AG10803 (cell line): Measurements from ENCODE around the gene KLRB1.
"Not testable (repeated sequence)": the region's sequence is repeated elsewhere in the genome, so short reads cannot be mapped to it uniquely, and the experiment has no call there.

ENCODE experiments used
- DNase-seq: peaks from one replicate; pipeline ENCODE4 v3.0.0; 2010; ENCODE audit warnings: low read depth
- H3K4me3 ChIP-seq: 2 replicates; pipeline ENCODE4 v1.5.1; 2011; ENCODE audit warnings: mild to moderate bottlenecking, low read length, control low read depth
- TF ChIP-seq, protein P1 (sequence below): conservative IDR thresholded peaks from 2 replicates; pipeline ENCODE4 v1.5.1; 2011; ENCODE audit warnings: mild to moderate bottlenecking, low read length, control low read depth, inconsistent platforms

Gene KLRB1

DNA sequence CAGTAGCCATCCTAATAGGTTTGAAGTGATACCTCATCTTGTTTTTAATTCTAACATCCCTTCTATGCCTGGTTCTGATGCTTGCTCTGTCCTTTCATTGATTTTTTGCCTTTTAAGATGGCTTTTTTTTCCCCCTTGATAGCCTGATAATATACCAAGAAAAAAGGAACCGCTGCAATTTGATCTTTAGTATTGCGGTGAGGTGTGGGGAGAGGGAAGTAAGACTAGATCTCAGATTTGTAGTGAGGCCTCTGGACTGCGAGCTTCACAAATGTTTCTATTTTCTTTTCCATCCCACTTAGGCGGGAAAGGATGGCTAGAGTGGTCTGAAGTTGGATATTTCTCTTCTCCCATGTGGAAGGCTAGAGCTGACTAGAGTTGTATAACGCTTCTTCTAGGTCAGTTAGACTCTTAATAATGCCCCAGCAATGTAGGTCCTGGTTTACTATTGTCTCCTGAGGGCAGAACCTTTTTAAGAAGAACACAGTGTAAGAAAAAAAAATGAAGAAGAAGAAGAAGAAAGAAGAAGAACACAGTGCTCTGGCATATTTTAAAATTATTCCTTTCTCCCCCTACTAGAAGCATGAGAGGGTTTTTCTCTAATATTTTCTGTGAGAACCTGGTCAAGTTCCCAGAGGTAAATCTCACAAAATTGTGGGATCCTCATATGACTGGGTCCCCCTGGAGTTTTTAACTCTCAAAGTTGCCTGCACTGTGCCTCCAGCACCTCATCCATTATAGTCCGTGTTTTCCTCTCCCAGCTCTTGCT lies 11.9 kb upstream of the KLRB1 start:
- no peak for DNase-seq
- H3K4me3 ChIP-seq = no peak overlapping the region
- TF ChIP-seq, protein P1, sequence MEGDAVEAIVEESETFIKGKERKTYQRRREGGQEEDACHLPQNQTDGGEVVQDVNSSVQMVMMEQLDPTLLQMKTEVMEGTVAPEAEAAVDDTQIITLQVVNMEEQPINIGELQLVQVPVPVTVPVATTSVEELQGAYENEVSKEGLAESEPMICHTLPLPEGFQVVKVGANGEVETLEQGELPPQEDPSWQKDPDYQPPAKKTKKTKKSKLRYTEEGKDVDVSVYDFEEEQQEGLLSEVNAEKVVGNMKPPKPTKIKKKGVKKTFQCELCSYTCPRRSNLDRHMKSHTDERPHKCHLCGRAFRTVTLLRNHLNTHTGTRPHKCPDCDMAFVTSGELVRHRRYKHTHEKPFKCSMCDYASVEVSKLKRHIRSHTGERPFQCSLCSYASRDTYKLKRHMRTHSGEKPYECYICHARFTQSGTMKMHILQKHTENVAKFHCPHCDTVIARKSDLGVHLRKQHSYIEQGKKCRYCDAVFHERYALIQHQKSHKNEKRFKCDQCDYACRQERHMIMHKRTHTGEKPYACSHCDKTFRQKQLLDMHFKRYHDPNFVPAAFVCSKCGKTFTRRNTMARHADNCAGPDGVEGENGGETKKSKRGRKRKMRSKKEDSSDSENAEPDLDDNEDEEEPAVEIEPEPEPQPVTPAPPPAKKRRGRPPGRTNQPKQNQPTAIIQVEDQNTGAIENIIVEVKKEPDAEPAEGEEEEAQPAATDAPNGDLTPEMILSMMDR = no peak

DNA sequence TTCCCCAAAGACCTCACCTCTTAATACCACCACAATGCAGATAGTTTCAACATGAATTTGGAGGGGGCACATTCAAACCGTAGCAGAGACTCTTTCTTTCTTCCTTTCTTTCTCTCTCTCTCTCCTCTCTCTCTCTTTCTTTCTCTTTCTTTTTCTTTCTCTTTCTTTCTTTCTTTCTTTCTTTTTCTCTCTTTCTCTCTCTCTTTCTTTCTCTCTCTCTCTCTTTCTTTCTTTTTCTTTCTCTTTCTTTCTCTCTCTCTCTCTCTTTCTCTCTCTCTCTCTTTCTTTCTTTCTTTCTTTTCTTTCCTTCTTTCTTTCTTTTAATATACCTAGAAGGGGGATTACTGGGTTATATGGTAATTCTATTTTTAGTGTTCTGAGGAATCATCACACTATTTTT lies 11.2 kb upstream of the KLRB1 start:
- not testable (repeated sequence) for H3K4me3 ChIP-seq, DNase-seq

GRCh38 chr12:9617124-9617523 lies 9.4 kb upstream of the KLRB1 start:
- no peak overlapping the region for H3K4me3 ChIP-seq
- DNase-seq = no peak
- TF ChIP-seq, protein P1 = no peak

DNA sequence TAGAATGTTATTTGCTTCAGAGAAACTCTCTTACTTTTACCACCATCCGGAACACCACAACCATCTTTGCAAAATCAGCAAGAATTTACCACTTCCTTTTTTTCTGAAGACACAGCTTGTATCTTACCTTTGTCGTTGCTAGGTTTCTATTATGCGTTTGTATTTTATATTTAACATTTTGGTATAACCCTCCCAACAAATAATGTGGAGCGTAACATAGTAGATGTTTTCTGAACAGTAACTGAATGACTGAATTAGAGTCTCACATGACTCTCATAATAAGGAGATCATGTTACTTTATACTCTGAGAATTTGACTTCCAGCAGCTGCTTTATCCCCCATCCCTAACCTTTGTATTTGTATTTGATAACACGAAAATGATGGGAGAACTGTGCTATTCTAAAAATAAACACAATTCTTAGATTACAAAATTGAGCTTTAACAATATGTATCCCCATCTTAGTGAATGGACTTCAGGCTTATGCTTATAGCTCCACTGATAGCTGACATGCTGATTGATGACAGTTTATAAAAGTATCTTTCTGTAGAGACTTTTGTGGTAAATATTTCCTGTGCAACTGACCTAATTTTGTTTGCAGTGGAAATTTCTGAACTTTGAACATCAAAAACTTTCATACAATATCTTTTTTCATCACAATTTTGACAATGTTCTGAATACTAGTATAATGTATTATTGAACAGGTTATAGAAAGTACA lies 7.9 kb upstream of the KLRB1 start:
- H3K4me3 ChIP-seq = no peak overlapping the region
- DNase-seq = no peak
- TF ChIP-seq, protein P1 = no peak

- H3K4me3 ChIP-seq, DNase-seq: not testable (repeated sequence)
These were observed 2.9 kb upstream of the KLRB1 start for GRCh38 chr12:9610606-9611005.

DNA sequence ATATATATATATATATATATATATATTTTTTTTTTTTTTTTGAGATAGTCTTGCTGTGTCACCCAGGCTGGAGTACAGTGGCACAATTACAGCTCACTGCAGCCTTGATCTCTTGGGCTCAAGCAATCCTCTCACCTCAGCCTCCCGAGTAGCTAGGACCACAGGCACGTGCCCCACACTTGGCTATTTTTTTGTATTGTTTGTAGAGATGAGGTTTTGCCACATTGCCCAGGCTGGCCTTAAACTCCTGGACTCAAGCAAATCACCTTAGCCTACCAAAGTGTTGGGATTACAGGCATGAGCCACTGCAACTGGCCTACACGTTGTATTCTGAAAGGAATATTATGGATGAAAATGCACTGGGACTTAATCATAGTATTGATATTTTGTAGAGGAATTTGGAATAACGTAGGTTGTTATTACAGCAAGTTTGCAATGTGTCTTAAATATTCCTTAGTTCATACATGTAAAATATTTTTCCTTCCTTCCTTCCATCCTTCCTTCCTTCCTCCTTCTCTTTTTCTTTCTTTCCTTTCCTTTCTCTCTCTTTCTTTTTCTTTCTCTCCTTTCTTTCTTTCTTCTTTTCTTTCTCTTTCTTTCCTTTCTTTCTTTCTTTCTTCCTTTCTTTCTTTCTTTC lies 862 bp downstream of the KLRB1 start:
- H3K4me3 ChIP-seq = no peak overlapping the region
- DNase-seq = no peak
- TF ChIP-seq, protein P1 = no peak

GRCh38 chr12:9606247-9606646 lies 1.5 kb downstream of the KLRB1 start:
- H3K4me3 ChIP-seq = no peak overlapping the region
- TF ChIP-seq, protein P1 = no peak
- DNase-seq = no peak

- no peak overlapping the region for H3K4me3 ChIP-seq
- TF ChIP-seq, protein P1 = no peak
- no peak for DNase-seq
These were observed 2.2 kb downstream of the KLRB1 start for GRCh38 chr12:9605483-9605882.
